ENCODE data around the gene ZNF618. TPM values are rescaled to one million over a fixed set of nuclear protein-coding genes. Genes with fewer than 3 reads are reported as not detected.

The ZNF618 gene
- polyA plus RNA-seq, 1 of the 3 experiments (the other 2 are of a cell fraction) = 6.2 TPM

- H3K79me2 ChIP-seq (ENCODE audit: insufficient read depth) = no peaks in the 10 kb centered on the region
- no peak overlapping the region for H3K4me2 ChIP-seq
- H3K9ac ChIP-seq = no peak overlapping the region
- H4K20me1 ChIP-seq (ENCODE audit: insufficient read depth) = no peaks in the 10 kb centered on the region
- no peaks in the 10 kb centered on the region for H3K36me3 ChIP-seq (replicated peaks in 1 of 2; ENCODE audit: control insufficient read depth in 1 of 2, insufficient read depth in 2 of 2, low read length in 1 of 2)
- H3K9me2 ChIP-seq = no peaks in the 10 kb centered on the region
- no peak overlapping the region for H3K4me3 ChIP-seq (ENCODE audit: low read depth in 2 of 2, low read length in 1 of 2)
- ChIA-PET CTCF (interaction anchor here (1.5 to 2.6 kb wide), 2 partner anchors 23 to 323 kb away, joined by 4 to 14 read pairs; no protein-coding TSS in a partner anchor), POLR2A (no interaction called here)
- no peak overlapping the region for H3K27ac ChIP-seq (ENCODE audit: low read depth in 2 of 2, low read length in 1 of 2)
- 88% methylated on average over 7 of the region's 8 CpGs for WGBS (ENCODE audit: low lambda C conversion rate)
- TF ChIP-seq FOXM1 (IDR thresholded peaks at IDR 0.05; ENCODE audit: low read depth) = no peak
- TF ChIP-seq TCF12 (IDR thresholded peaks at IDR 0.05) = no peak
- TF ChIP-seq CTCF (IDR thresholded peaks at IDR 0.05) = no peak
- TF ChIP-seq RFX5 (IDR thresholded peaks at IDR 0.05; ENCODE audit: low read length) = no peak
- no peak for TF ChIP-seq IRF3 (IDR thresholded peaks at IDR 0.05; ENCODE audit: low read depth, low read length)
- TF ChIP-seq REST (IDR thresholded peaks at IDR 0.05; ENCODE audit: low read depth, low read length) = no peak
- TF ChIP-seq MAX (IDR thresholded peaks at IDR 0.05; ENCODE audit: low read depth) = no peak
- no peak for DNase-seq
- no peaks in the 10 kb centered on the region; a peak in 1 of 4 replicates for H3K4me1 ChIP-seq (ENCODE audit: control insufficient read depth in 1 of 2, insufficient read depth in 2 of 2, low read depth in 1 of 2, low read length in 1 of 2)
- no peaks in the 10 kb centered on the region for H3K27me3 ChIP-seq (ENCODE audit: insufficient read depth)
- no peaks in the 10 kb centered on the region for H3F3A ChIP-seq (replicated peaks; ENCODE audit: insufficient read depth)
- no peaks in the 10 kb centered on the region for H3K9me3 ChIP-seq
- H2AFZ ChIP-seq (ENCODE audit: low read depth) = no peak overlapping the region
These were observed 184.0 kb downstream of the ZNF618 start for GRCh38 chr9:114060070-114060469.

- Histone ChIP-seq H3K36me3 (replicated peaks in 1 of 2; ENCODE audit: control insufficient read depth in 1 of 2, insufficient read depth in 2 of 2, low read length in 1 of 2) (no peaks in the 10 kb centered on the region), H3K9me3 (no peaks in the 10 kb centered on the region), H3K9me2 (no peaks in the 10 kb centered on the region), H3K4me2 (no peak overlapping the region), H4K20me1 (ENCODE audit: insufficient read depth) (no peaks in the 10 kb centered on the region), H3K9ac (no peak overlapping the region), H3K27me3 (ENCODE audit: insufficient read depth) (no peaks in the 10 kb centered on the region), H3K4me1 (ENCODE audit: control insufficient read depth in 1 of 2, insufficient read depth in 2 of 2, low read depth in 1 of 2, low read length in 1 of 2) (no peaks in the 10 kb centered on the region; a peak in 1 of 4 replicates), H3F3A (replicated peaks; ENCODE audit: insufficient read depth) (no peaks in the 10 kb centered on the region), H3K27ac (ENCODE audit: low read depth in 2 of 2, low read length in 1 of 2) (no peak overlapping the region), H3K4me3 (ENCODE audit: low read depth in 2 of 2, low read length in 1 of 2) (no peak overlapping the region), H2AFZ (ENCODE audit: low read depth) (no peak overlapping the region), H3K79me2 (ENCODE audit: insufficient read depth) (no peaks in the 10 kb centered on the region)
- POLR2A ChIA-PET = no interaction called here
- WGBS (ENCODE audit: low lambda C conversion rate) = 78% methylated on average over 6 of the region's 9 CpGs
- no peak for TF ChIP-seq USF1 (IDR thresholded peaks at IDR 0.05; ENCODE audit: borderline replicate concordance, low read depth)
- TF ChIP-seq MEF2A (IDR thresholded peaks at IDR 0.05; ENCODE audit: borderline replicate concordance, low read depth) = no peak
- TF ChIP-seq RFX5 (IDR thresholded peaks at IDR 0.05; ENCODE audit: low read length) = no peak
- TF ChIP-seq USF2 (IDR thresholded peaks at IDR 0.05; ENCODE audit: borderline replicate concordance, low read depth, low read length) = no peak
- CTCF ChIA-PET = interaction anchor here (1.5 kb wide), 2 partner anchors 22 to 323 kb away, joined by 4 read pairs; no protein-coding TSS in a partner anchor
- DNase-seq = no peak
These were observed 184.6 kb downstream of the ZNF618 start for GRCh38 chr9:114060711-114061110.
